HepG2 (cell line): ENCODE measurements around the gene PLCB1. TPM values are rescaled to one million over a fixed set of nuclear protein-coding genes. Genes with fewer than 3 reads are reported as not detected.
A peak's percentile ranks its signal among the peaks of the same experiment; 100 is the strongest.

Experiments
- ATM ChIP-seq: fragments of 450-650 bp; IDR thresholded peaks from 2 replicates; pipeline ENCODE4 v1.7.1; 2017; ENCODE audit warnings: mild to moderate bottlenecking, borderline replicate concordance
- FIP1L1 ChIP-seq: fragments of 200-400 bp; formaldehyde crosslinking; IDR thresholded peaks from 2 replicates; pipeline ENCODE4 v1.6.1; 2018; ENCODE audit warnings: low read depth, mild to moderate bottlenecking, low read length, moderate library complexity, borderline replicate concordance; ENCODE audit not compliant: insufficient read depth
- FOXO1 ChIP-seq: sonication (generic); formaldehyde crosslinking; IDR thresholded peaks from 2 replicates; pipeline ENCODE4 v1.4.0; 2020; ENCODE audit warnings: missing genetic modification reagents
- LBX2 ChIP-seq: sonication (generic); formaldehyde crosslinking; IDR thresholded peaks from 2 replicates; pipeline ENCODE4 v1.5.0; 2020; ENCODE audit warnings: missing genetic modification reagents, mild to moderate bottlenecking, borderline replicate concordance
- MLXIP ChIP-seq: sonication (generic); formaldehyde crosslinking; IDR thresholded peaks from 2 replicates; pipeline ENCODE4 v1.9.0; 2021; ENCODE audit warnings: missing genetic modification reagents, borderline replicate concordance
- MTF2 ChIP-seq: sonication (generic); formaldehyde crosslinking; IDR thresholded peaks from 2 replicates; pipeline ENCODE4 v1.5.0; 2020; ENCODE audit warnings: missing genetic modification reagents, borderline replicate concordance
- NONO ChIP-seq, 2 experiments: fragments of 450-650 bp in 1 of 2; sonication (generic) in 1 of 2; formaldehyde crosslinking in 1 of 2; IDR thresholded peaks in 1 of 2; conservative IDR thresholded peaks in 1 of 2; 2 replicates each; pipeline versions ENCODE4 v1.6.1 to v1.8.0; 2017 to 2022; ENCODE audit warnings: mild to moderate bottlenecking in 1 of 2, missing genetic modification reagents in 1 of 2, moderate library complexity in 1 of 2
- NRL ChIP-seq: sonication (generic); formaldehyde crosslinking; IDR thresholded peaks from 2 replicates; pipeline ENCODE4 v1.5.0; 2020; ENCODE audit warnings: missing genetic modification reagents, mild to moderate bottlenecking, moderate library complexity, borderline replicate concordance
- PHF21A ChIP-seq: sonication (generic); formaldehyde crosslinking; IDR thresholded peaks from 2 replicates; pipeline ENCODE4 v1.5.0; 2020; ENCODE audit warnings: mild to moderate bottlenecking, missing genetic modification reagents
- POGZ ChIP-seq: sonication (generic); formaldehyde crosslinking; IDR thresholded peaks from 2 replicates; pipeline ENCODE4 v1.4.0; 2020; ENCODE audit warnings: mild to moderate bottlenecking, missing genetic modification reagents
- REXO4 ChIP-seq: sonication (generic); formaldehyde crosslinking; IDR thresholded peaks from 2 replicates; pipeline ENCODE4 v1.8.0; 2022; ENCODE audit warnings: missing genetic modification reagents, mild to moderate bottlenecking, borderline replicate concordance
- THAP7 ChIP-seq: sonication (generic); formaldehyde crosslinking; IDR thresholded peaks from 2 replicates; pipeline ENCODE4 v1.8.1; 2023; ENCODE audit warnings: mild to moderate bottlenecking, missing genetic modification reagents
- USF2 ChIP-seq, 2 experiments: sonication (generic) in 1 of 2; formaldehyde crosslinking in 1 of 2; IDR thresholded peaks; 2 replicates each; pipeline versions ENCODE4 v1.5.1 to v1.6.1; 2011 to 2020; ENCODE audit warnings: borderline replicate concordance in 1 of 2, low read depth in 1 of 2, low read length in 1 of 2, mild to moderate bottlenecking in 1 of 2, missing genetic modification reagents in 1 of 2, moderate library complexity in 1 of 2
- XRCC5 ChIP-seq: fragments of 200-400 bp; formaldehyde crosslinking; optimal IDR thresholded peaks from 2 replicates; pipeline ENCODE3; 2017; ENCODE audit warnings: mild to moderate bottlenecking, low read length
- ZBTB34 ChIP-seq: sonication (generic); formaldehyde crosslinking; IDR thresholded peaks from 2 replicates; pipeline ENCODE4 v1.8.0; 2022; ENCODE audit warnings: mild to moderate bottlenecking, missing genetic modification reagents
- ZNF18 ChIP-seq: sonication (generic); formaldehyde crosslinking; IDR thresholded peaks from 2 replicates; pipeline ENCODE4 v1.8.0; 2022; ENCODE audit warnings: mild to moderate bottlenecking, missing genetic modification reagents; ENCODE audit not compliant: insufficient replicate concordance
- ZNF20 ChIP-seq: sonication (generic); formaldehyde crosslinking; IDR thresholded peaks from 2 replicates; pipeline ENCODE4 v1.4.0; 2020; ENCODE audit warnings: mild to moderate bottlenecking, moderate library complexity, missing genetic modification reagents
- ZNF546 ChIP-seq: sonication (generic); formaldehyde crosslinking; conservative IDR thresholded peaks from 2 replicates; pipeline ENCODE4 v1.8.1; 2023; ENCODE audit warnings: mild to moderate bottlenecking, missing genetic modification reagents
- ZNF780A ChIP-seq: sonication (generic); formaldehyde crosslinking; IDR thresholded peaks from 2 replicates; pipeline ENCODE4 v1.8.0; 2022; ENCODE audit warnings: mild to moderate bottlenecking, missing genetic modification reagents, moderate library complexity
- polyA plus RNA-seq, 8 experiments: library from polyadenylated mRNA; depleted of rRNA in 3 of 8; stranded (reverse) in 7 of 8; unstranded in 1 of 8; fragments of >200 nt; fragmentation: Illumina TruSeq in 4 of 8; extraction: Trizol in 4 of 8; gene quantifications; 2 replicates each; pipeline versions ENCODE4 v1.2.1 to v1.2.3, GENCODE V29; 2011 to 2016; ENCODE audit warnings: low read depth in 4 of 8, missing spikeins in 1 of 8, mixed read lengths in 1 of 8; ENCODE audit not compliant: insufficient read depth in 1 of 8
- total RNA-seq, 5 experiments: library from RNA; depleted of rRNA; stranded (reverse); fragments of >200 nt; fragmentation: Illumina TruSeq; extraction: Trizol; gene quantifications; 2 replicates each; pipeline ENCODE4 v1.2.3, GENCODE V29; 2016; ENCODE audit warnings: low read depth in 1 of 5

The PLCB1 gene
- total and polyA plus RNA-seq, 2 of the 13 experiments (the other 11 are each of a cell fraction or from before 2014, with no cell fraction given): 42.4 to 55.9 TPM

- TF ChIP-seq ZNF18 (CRISPR knock-in tag) (no peak), ZNF546 (CRISPR knock-in tag) (no peak), ATM (no peak), LBX2 (CRISPR knock-in tag) (no peak), ZNF20 (CRISPR knock-in tag) (no peak), NONO (IDR thresholded peaks at IDR 0.05) (no peak), NONO (CRISPR knock-in tag; conservative IDR thresholded peaks at IDR 0.05) (0 out of 2 replicates have a peak, but pooled peaks have one; percentile 26), ZBTB34 (peak; percentile 99), THAP7 (CRISPR knock-in tag) (no peak), FIP1L1 (no peak), USF2 (IDR thresholded peaks at IDR 0.05; ENCODE audit: low read depth, low read length) (no peak), USF2 (CRISPR knock-in tag; IDR thresholded peaks at IDR 0.05; ENCODE audit: borderline replicate concordance) (no peak), REXO4 (CRISPR knock-in tag) (no peak), NRL (CRISPR knock-in tag) (no peak), PHF21A (CRISPR knock-in tag) (peak; percentile 65; the same call in 1 of the 2 replicates), FOXO1 (CRISPR knock-in tag) (peak; percentile 58; the same call in 1 of the 2 replicates), ZNF780A (CRISPR knock-in tag) (no peak), MTF2 (CRISPR knock-in tag) (no peak), POGZ (CRISPR knock-in tag) (peak; percentile 92), XRCC5 (no peak), MLXIP (CRISPR knock-in tag) (no peak)
Measured at GRCh38 chr20:8844179-8844578, 712.1 kb downstream of the PLCB1 start (continued).
